K562 (cell line): ENCODE results near the gene PSMA6. TPM values are rescaled to one million over a fixed set of nuclear protein-coding genes. Genes with fewer than 3 reads are reported as not detected.
"Not testable (repeated sequence)": the region's sequence is repeated elsewhere in the genome, so short reads cannot be mapped to it uniquely, and the experiment has no call there.

Source experiments
- CHD2 ChIP-seq: IDR thresholded peaks from 2 replicates; pipeline ENCODE4 v1.6.1; 2011; ENCODE audit warnings: low read depth, low read length
- CREM ChIP-seq: IDR thresholded peaks from 2 replicates; pipeline ENCODE4 v1.6.1; 2014; ENCODE audit warnings: antibody characterized with exemption, low read depth
- DPF2 ChIP-seq: fragments of 450-650 bp; IDR thresholded peaks from 2 replicates; pipeline ENCODE4 v1.6.1; 2016
- EGR1 ChIP-seq: fragments of 450-650 bp; conservative IDR thresholded peaks from 2 replicates; pipeline ENCODE4 v1.6.1; 2017; ENCODE audit warnings: mild to moderate bottlenecking
- EP300 ChIP-seq: IDR thresholded peaks from 2 replicates; pipeline ENCODE4 v1.6.1; 2012; ENCODE audit warnings: low read length, improper control_type of control experiment
- FOXM1 ChIP-seq, 2 experiments: fragments of 450-650 bp in 1 of 2; sonication (generic) in 1 of 2; formaldehyde crosslinking in 1 of 2; IDR thresholded peaks; 2 replicates each; pipeline versions ENCODE4 v1.6.1 to v1.9.0; 2017 to 2022; ENCODE audit warnings: low read depth in 2 of 2, mild to moderate bottlenecking in 2 of 2, missing genetic modification reagents in 1 of 2, moderate library complexity in 1 of 2
- HDAC1 ChIP-seq, 2 experiments: fragments of 450-650 bp; IDR thresholded peaks; 2 replicates each; pipeline ENCODE4 v1.6.1; 2016 to 2017; ENCODE audit warnings: inconsistent platforms in 1 of 2, mild to moderate bottlenecking in 1 of 2, moderate library complexity in 1 of 2
- L3MBTL2 ChIP-seq: fragments of 450-650 bp; IDR thresholded peaks from 2 replicates; pipeline ENCODE4 v1.6.1; 2016; ENCODE audit warnings: mild to moderate bottlenecking, moderate library complexity
- POLR2A ChIP-seq: fragments of 450-650 bp; conservative IDR thresholded peaks from 2 replicates; pipeline ENCODE4 v1.6.1; 2016
- TAL1 ChIP-seq: fragments of 450-650 bp; IDR thresholded peaks from 2 replicates; pipeline ENCODE4 v1.6.1; 2016; ENCODE audit warnings: mild to moderate bottlenecking
- TRIM24 ChIP-seq, 2 experiments: fragments of 450-650 bp; IDR thresholded peaks; 2 replicates each; pipeline ENCODE4 v1.6.1; 2016
- ZNF766 ChIP-seq: fragments of 200-800 bp; sonication (Bioruptor generic); conservative IDR thresholded peaks from 2 replicates; pipeline ENCODE4 v1.6.1; 2016; ENCODE audit warnings: missing genetic modification characterization, missing compliant biosample characterization
- polyA plus RNA-seq, 8 experiments: library from polyadenylated mRNA; depleted of rRNA in 4 of 8; stranded (reverse) in 5 of 8; unstranded in 3 of 8; fragments of >200 nt; fragmentation: Nextera tagmentation in 2 of 8; fragmentation: Illumina TruSeq in 1 of 8; extraction: Ambion mirVana in 2 of 8; extraction: Trizol in 1 of 8; gene quantifications; 2 replicates each; pipeline versions ENCODE4 v1.2.1 to v1.2.3, GENCODE V29; 2011 to 2014; ENCODE audit warnings: inconsistent platforms in 1 of 8, missing spikeins in 1 of 8
- total RNA-seq, 7 experiments: library from RNA; depleted of rRNA in 6 of 7; stranded (reverse); fragments of >200 nt in 6 of 7; fragmentation: Illumina TruSeq in 2 of 7; extraction: Trizol in 2 of 7; gene quantifications; 2 replicates each; pipeline versions ENCODE4 v1.2.1 to v1.2.3, GENCODE V29; 2011 to 2021; ENCODE audit warnings: low replicate concordance in 1 of 7
- TF ChIP-seq, protein P1 (sequence below), 2 experiments: fragments of 450-650 bp; conservative IDR thresholded peaks; 2 replicates each; pipeline ENCODE4 v1.6.1; 2017; ENCODE audit warnings: mild to moderate bottlenecking in 2 of 2, moderate library complexity in 2 of 2
- TF ChIP-seq, protein P2 (sequence below), 2 experiments: IDR thresholded peaks; 2 replicates each; pipeline ENCODE4 v1.6.1; 2011; ENCODE audit warnings: borderline replicate concordance in 1 of 2, control low read depth in 1 of 2, low read depth in 1 of 2, low read length in 1 of 2, mild to moderate bottlenecking in 1 of 2, mixed read lengths in 1 of 2, moderate library complexity in 1 of 2; ENCODE audit not compliant: insufficient read depth in 1 of 2, insufficient read length in 1 of 2, poor library complexity in 1 of 2, severe bottlenecking in 1 of 2; ENCODE audit errors: extremely low read depth in 1 of 2
- TF ChIP-seq, protein P3 (sequence below), 2 experiments: fragments of 200-800 bp in 1 of 2; sonication (Bioruptor generic) in 1 of 2; sonication (generic) in 1 of 2; formaldehyde crosslinking in 1 of 2; IDR thresholded peaks in 1 of 2; conservative IDR thresholded peaks in 1 of 2; 2 replicates each; pipeline versions ENCODE4 v1.5.0 to v1.6.1; 2016 to 2020; ENCODE audit warnings: missing compliant biosample characterization in 1 of 2, missing genetic modification characterization in 1 of 2, missing genetic modification reagents in 1 of 2
- TF ChIP-seq, protein P4 (sequence below): fragments of 450-650 bp; IDR thresholded peaks from 2 replicates; pipeline ENCODE4 v1.6.1; 2016
- TF ChIP-seq, protein P5 (sequence below): fragments of 450-650 bp; IDR thresholded peaks from 2 replicates; pipeline ENCODE4 v1.6.1; 2017; ENCODE audit warnings: antibody characterized with exemption, mild to moderate bottlenecking

Gene PSMA6
- total and polyA plus RNA-seq, 9 of the 15 experiments (the other 6 are each of a cell fraction or from before 2014, with no cell fraction given), result 210 to 952 (median 288) TPM

DNA sequence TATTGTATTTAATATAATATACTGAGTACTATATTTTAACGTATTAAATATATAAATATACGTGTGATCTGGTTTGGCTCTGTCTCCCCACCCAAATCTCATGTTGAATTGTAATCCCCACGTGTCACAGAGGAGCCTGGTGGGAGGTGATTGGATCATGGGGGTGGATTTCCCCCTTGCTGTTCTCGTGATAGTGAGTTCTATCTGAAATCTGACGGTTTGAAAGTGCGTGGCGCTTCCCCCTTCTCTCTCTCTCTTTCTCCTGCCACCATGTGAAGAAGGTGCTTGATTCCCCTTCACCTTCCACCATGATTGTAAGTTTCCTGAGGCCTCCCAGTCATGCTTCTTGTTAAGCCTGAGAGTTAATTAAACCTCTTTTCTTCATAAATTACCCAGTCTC, 67.5 kb downstream of the PSMA6 start (continued):
- TF ChIP-seq, protein P1, sequence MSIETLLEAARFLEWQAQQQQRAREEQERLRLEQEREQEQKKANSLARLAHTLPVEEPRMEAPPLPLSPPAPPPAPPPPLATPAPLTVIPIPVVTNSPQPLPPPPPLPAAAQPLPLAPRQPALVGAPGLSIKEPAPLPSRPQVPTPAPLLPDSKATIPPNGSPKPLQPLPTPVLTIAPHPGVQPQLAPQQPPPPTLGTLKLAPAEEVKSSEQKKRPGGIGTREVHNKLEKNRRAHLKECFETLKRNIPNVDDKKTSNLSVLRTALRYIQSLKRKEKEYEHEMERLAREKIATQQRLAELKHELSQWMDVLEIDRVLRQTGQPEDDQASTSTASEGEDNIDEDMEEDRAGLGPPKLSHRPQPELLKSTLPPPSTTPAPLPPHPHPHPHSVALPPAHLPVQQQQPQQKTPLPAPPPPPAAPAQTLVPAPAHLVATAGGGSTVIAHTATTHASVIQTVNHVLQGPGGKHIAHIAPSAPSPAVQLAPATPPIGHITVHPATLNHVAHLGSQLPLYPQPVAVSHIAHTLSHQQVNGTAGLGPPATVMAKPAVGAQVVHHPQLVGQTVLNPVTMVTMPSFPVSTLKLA (conservative IDR thresholded peaks at IDR 0.05), result 0 out of 4 replicates have a peak, but pooled peaks of 1 of the 2 experiments have one; percentile 28
- TF ChIP-seq, protein P2, sequence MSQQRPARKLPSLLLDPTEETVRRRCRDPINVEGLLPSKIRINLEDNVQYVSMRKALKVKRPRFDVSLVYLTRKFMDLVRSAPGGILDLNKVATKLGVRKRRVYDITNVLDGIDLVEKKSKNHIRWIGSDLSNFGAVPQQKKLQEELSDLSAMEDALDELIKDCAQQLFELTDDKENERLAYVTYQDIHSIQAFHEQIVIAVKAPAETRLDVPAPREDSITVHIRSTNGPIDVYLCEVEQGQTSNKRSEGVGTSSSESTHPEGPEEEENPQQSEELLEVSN (IDR thresholded peaks at IDR 0.05; ENCODE audit: borderline replicate concordance in 1 of 2, extremely low read depth in 1 of 2, insufficient read depth in 1 of 2, insufficient read length in 1 of 2, low read depth in 1 of 2, low read length in 1 of 2, poor library complexity in 1 of 2, severe bottlenecking in 1 of 2), result peak in 1 of 2 experiments; percentile 58
- TF ChIP-seq TAL1 (peak; percentile 34; the same call in 1 of the 2 replicates), EP300 (peak; percentile 22; the same call in 1 of the 2 replicates), CHD2 (peak; percentile 49; the same call in 1 of the 2 replicates), DPF2 (0 out of 2 replicates have a peak, but pooled peaks have one; percentile 27), TRIM24 (IDR thresholded peaks at IDR 0.05) (0 out of 4 replicates have a peak, but pooled peaks of 1 of the 2 experiments have one; percentile 26), ZNF766 (CRISPR knock-in tag) (0 out of 2 replicates have a peak, but pooled peaks have one; percentile 35), L3MBTL2 (peak; percentile 72), EGR1 (peak; percentile 52; the same call in 1 of the 2 replicates), FOXM1 (IDR thresholded peaks at IDR 0.05; ENCODE audit: low read depth) (peak; percentile 42; the same call in 1 of the 2 replicates), CREM (0 out of 2 replicates have a peak, but pooled peaks have one; percentile 32), POLR2A (0 out of 2 replicates have a peak, but pooled peaks have one; percentile 39), HDAC1 (IDR thresholded peaks at IDR 0.05) (0 out of 4 replicates have a peak, but pooled peaks of 1 of the 2 experiments have one; percentile 16)
- TF ChIP-seq, protein P3, sequence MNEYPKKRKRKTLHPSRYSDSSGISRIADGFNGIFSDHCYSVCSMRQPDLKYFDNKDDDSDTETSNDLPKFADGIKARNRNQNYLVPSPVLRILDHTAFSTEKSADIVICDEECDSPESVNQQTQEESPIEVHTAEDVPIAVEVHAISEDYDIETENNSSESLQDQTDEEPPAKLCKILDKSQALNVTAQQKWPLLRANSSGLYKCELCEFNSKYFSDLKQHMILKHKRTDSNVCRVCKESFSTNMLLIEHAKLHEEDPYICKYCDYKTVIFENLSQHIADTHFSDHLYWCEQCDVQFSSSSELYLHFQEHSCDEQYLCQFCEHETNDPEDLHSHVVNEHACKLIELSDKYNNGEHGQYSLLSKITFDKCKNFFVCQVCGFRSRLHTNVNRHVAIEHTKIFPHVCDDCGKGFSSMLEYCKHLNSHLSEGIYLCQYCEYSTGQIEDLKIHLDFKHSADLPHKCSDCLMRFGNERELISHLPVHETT (CRISPR knock-in tag; conservative IDR thresholded peaks at IDR 0.05 in 1 of 2, IDR thresholded peaks at IDR 0.05 in 1 of 2), result 0 out of 4 replicates have a peak, but pooled peaks of 1 of the 2 experiments have one; percentile 33
- TF ChIP-seq, protein P4, sequence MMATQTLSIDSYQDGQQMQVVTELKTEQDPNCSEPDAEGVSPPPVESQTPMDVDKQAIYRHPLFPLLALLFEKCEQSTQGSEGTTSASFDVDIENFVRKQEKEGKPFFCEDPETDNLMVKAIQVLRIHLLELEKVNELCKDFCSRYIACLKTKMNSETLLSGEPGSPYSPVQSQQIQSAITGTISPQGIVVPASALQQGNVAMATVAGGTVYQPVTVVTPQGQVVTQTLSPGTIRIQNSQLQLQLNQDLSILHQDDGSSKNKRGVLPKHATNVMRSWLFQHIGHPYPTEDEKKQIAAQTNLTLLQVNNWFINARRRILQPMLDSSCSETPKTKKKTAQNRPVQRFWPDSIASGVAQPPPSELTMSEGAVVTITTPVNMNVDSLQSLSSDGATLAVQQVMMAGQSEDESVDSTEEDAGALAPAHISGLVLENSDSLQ, result peak; percentile 6; the same call in 1 of the 2 replicates
- not testable (repeated sequence) for TF ChIP-seq FOXM1 (CRISPR knock-in tag; IDR thresholded peaks at IDR 0.05; ENCODE audit: low read depth)
- TF ChIP-seq, protein P5, sequence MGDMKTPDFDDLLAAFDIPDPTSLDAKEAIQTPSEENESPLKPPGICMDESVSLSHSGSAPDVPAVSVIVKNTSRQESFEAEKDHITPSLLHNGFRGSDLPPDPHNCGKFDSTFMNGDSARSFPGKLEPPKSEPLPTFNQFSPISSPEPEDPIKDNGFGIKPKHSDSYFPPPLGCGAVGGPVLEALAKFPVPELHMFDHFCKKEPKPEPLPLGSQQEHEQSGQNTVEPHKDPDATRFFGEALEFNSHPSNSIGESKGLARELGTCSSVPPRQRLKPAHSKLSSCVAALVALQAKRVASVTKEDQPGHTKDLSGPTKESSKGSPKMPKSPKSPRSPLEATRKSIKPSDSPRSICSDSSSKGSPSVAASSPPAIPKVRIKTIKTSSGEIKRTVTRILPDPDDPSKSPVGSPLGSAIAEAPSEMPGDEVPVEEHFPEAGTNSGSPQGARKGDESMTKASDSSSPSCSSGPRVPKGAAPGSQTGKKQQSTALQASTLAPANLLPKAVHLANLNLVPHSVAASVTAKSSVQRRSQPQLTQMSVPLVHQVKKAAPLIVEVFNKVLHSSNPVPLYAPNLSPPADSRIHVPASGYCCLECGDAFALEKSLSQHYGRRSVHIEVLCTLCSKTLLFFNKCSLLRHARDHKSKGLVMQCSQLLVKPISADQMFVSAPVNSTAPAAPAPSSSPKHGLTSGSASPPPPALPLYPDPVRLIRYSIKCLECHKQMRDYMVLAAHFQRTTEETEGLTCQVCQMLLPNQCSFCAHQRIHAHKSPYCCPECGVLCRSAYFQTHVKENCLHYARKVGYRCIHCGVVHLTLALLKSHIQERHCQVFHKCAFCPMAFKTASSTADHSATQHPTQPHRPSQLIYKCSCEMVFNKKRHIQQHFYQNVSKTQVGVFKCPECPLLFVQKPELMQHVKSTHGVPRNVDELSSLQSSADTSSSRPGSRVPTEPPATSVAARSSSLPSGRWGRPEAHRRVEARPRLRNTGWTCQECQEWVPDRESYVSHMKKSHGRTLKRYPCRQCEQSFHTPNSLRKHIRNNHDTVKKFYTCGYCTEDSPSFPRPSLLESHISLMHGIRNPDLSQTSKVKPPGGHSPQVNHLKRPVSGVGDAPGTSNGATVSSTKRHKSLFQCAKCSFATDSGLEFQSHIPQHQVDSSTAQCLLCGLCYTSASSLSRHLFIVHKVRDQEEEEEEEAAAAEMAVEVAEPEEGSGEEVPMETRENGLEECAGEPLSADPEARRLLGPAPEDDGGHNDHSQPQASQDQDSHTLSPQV, result peak; percentile 65; the same call in 1 of the 2 replicates
